ENCODE results near the gene AMY1C. TPM values are rescaled to one million over a fixed set of nuclear protein-coding genes. Genes with fewer than 3 reads are reported as not detected.

AMY1C gene
- total and polyA plus RNA-seq, 9 of the 15 experiments (the other 6 are each of a cell fraction or from before 2014, with no cell fraction given) = not detected

DNA sequence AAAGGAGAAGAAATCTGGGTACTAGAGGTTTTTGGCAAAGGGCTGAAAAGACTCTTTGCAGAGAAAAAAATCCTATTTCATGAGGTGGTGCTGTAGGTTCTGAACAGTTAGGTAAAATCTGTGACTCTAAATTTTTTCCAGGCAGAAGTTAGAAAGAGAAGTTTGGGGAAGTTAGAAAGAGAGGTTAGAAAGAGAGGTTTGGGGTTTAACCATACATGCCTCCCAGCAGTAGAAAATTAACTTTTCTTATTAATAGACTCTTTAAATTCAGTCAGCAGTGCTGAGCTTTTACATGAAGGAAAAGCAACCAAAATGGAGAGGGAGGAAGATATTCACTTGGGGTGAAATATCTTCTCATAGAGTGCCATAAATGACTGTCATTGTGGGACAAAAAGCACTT is 12.2 kb downstream of the AMY1C start (continued):
- TF ChIP-seq ZBTB40 (IDR thresholded peaks at IDR 0.05) (no peak), ZBTB40 (CRISPR knock-in tag; IDR thresholded peaks at IDR 0.05) (no peak), ZNF23 (CRISPR knock-in tag; IDR thresholded peaks at IDR 0.05) (no peak), MAFF (IDR thresholded peaks at IDR 0.05; ENCODE audit: low read length) (no peak), PHB (CRISPR knock-in tag; IDR thresholded peaks at IDR 0.05) (no peak), ZNF79 (CRISPR knock-in tag; IDR thresholded peaks at IDR 0.05; ENCODE audit: low read depth) (no peak), POLR2A (conservative IDR thresholded peaks at IDR 0.05) (no peak), ASH1L (IDR thresholded peaks at IDR 0.05; ENCODE audit: borderline replicate concordance, low read depth, partially characterized antibody) (no peak), CEBPZ (IDR thresholded peaks at IDR 0.05; ENCODE audit: borderline replicate concordance, low read depth, low read length) (no peak), L3MBTL2 (IDR thresholded peaks at IDR 0.05) (no peak)

All from K562 (cell line).